ENCODE results near the gene NAA20. TPM values are rescaled to one million over a fixed set of nuclear protein-coding genes. Genes with fewer than 3 reads are reported as not detected.
A peak's percentile ranks its signal among the peaks of the same experiment; 100 is the strongest.

NAA20 gene
- total RNA-seq: 38.1 TPM

- intact Hi-C loops (cut with DNase I): no loop called here
- peak; percentile 96 for DNase-seq (ENCODE audit: low spot score)
- ATAC-seq: peak; percentile 100
Measured at GRCh38 chr20:20017001-20017843, at the start of gene NAA20. NAA20 (plus strand) TSS chr20:20017362; CDS start chr20:20017397, 35 bp downstream.

GRCh38 chr20:19967445-19967844 lies 49.7 kb upstream of the NAA20 start:
- ATAC-seq (no peak), DNase-seq (ENCODE audit: low spot score) (no peak)
- intact Hi-C loops (cut with DNase I): no loop called here

GRCh38 chr20:19968028-19968427 lies 49.1 kb upstream of the NAA20 start:
- no peak for DNase-seq (ENCODE audit: low spot score)
- ATAC-seq: no peak
- intact Hi-C loops (cut with DNase I): no loop called here

GRCh38 chr20:19968466-19969073 lies 48.6 kb upstream of the NAA20 start:
- no peak for ATAC-seq
- no peak for DNase-seq (ENCODE audit: low spot score)
- intact Hi-C loops (cut with DNase I): no loop called here

- intact Hi-C loops (cut with DNase I): no loop called here
- no peak for ATAC-seq
Measured at GRCh38 chr20:19969106-19969505, 48.1 kb upstream of the NAA20 start.

GRCh38 chr20:19969507-19970255 lies 47.5 kb upstream of the NAA20 start:
- intact Hi-C loops (cut with DNase I): no loop called here
- no peak for ATAC-seq
- no peak for DNase-seq (ENCODE audit: low spot score)

More at GRCh38 chr20:19969106-19969505, 48.1 kb upstream of the NAA20 start:
- no peak for DNase-seq (ENCODE audit: low spot score)

- DNase-seq (ENCODE audit: low spot score) (no peak), ATAC-seq (no peak)
- intact Hi-C loops (cut with DNase I): no loop called here
Measured at GRCh38 chr20:19970256-19970765, 46.9 kb upstream of the NAA20 start.

- intact Hi-C loops (cut with DNase I): no loop called here
- DNase-seq (ENCODE audit: low spot score) (no peak), ATAC-seq (no peak)
Measured at GRCh38 chr20:19971116-19971515, 46.0 kb upstream of the NAA20 start.

GRCh38 chr20:19973961-19974629 lies 43.1 kb upstream of the NAA20 start:
- peak; percentile 83 for ATAC-seq
- intact Hi-C loops (cut with DNase I): no loop called here
- DNase-seq (ENCODE audit: low spot score): peak; percentile 84

- DNase-seq (ENCODE audit: low spot score) (peak; percentile 90), ATAC-seq (peak; percentile 78)
- intact Hi-C loops (cut with DNase I): no loop called here
Measured at GRCh38 chr20:19974630-19975435, 42.3 kb upstream of the NAA20 start.

GRCh38 chr20:19975436-19975799 lies 41.7 kb upstream of the NAA20 start:
- DNase-seq (ENCODE audit: low spot score): peak; percentile 63
- peak; percentile 1 for ATAC-seq
- intact Hi-C loops (cut with DNase I): no loop called here

- no peak for ATAC-seq
Measured at GRCh38 chr20:19975901-19976300, 41.3 kb upstream of the NAA20 start.

GRCh38 chr20:19976595-19977372 lies 40.4 kb upstream of the NAA20 start:
- intact Hi-C loops (cut with DNase I): no loop called here
- ATAC-seq (peak; percentile 69), DNase-seq (ENCODE audit: low spot score) (peak; percentile 75)

More at GRCh38 chr20:19975901-19976300, 41.3 kb upstream of the NAA20 start:
- intact Hi-C loops (cut with DNase I): no loop called here
- no peak for DNase-seq (ENCODE audit: low spot score)

GRCh38 chr20:19977373-19977770 lies 39.8 kb upstream of the NAA20 start:
- intact Hi-C loops (cut with DNase I): no loop called here

GRCh38 chr20:19978511-19979210 lies 38.5 kb upstream of the NAA20 start:
- intact Hi-C loops (cut with DNase I): no loop called here
- DNase-seq (ENCODE audit: low spot score): no peak
- no peak for ATAC-seq

More at GRCh38 chr20:19977373-19977770, 39.8 kb upstream of the NAA20 start:
- DNase-seq (ENCODE audit: low spot score): no peak
- ATAC-seq: no peak

- intact Hi-C loops (cut with DNase I): no loop called here
- ATAC-seq (no peak), DNase-seq (ENCODE audit: low spot score) (no peak)
Measured at GRCh38 chr20:19981031-19981451, 36.1 kb upstream of the NAA20 start.

- DNase-seq (ENCODE audit: low spot score) (no peak), ATAC-seq (no peak)
- intact Hi-C loops (cut with DNase I): no loop called here
Measured at GRCh38 chr20:19986419-19986818, 30.7 kb upstream of the NAA20 start.

Measured in sciatic nerve (tissue), 2 donors.